H9 (cell line): Measurements from ENCODE around the gene PRKAR2B. TPM values are rescaled to one million over a fixed set of nuclear protein-coding genes. Genes with fewer than 3 reads are reported as not detected.

Source experiments
- DNase-seq: peaks from one replicate; pipeline ENCODE4 v3.0.0-alpha.2; 2017
- H2AFZ ChIP-seq: one replicate; pipeline ENCODE4 v1.6.1; 2013; ENCODE audit warnings: mild to moderate bottlenecking, low read length, control low read depth, moderate library complexity
- H2AK5ac ChIP-seq: 2 replicates; pipeline ENCODE4 v1.6.1; 2013; ENCODE audit warnings: low read length, control low read depth, mixed read lengths; ENCODE audit not compliant: insufficient read length
- H2BK120ac ChIP-seq: one replicate; pipeline ENCODE4 v1.6.1; 2013; ENCODE audit warnings: low read depth, mild to moderate bottlenecking, low read length, control low read depth, inconsistent platforms; ENCODE audit not compliant: poor library complexity, severe bottlenecking
- H2BK12ac ChIP-seq: 2 replicates; pipeline ENCODE4 v1.6.1; 2013; ENCODE audit warnings: low read length, control low read depth, mixed read lengths, low read depth; ENCODE audit not compliant: insufficient read length
- H2BK15ac ChIP-seq: 2 replicates; pipeline ENCODE4 v1.6.1; 2013; ENCODE audit warnings: low read depth, low read length, control low read depth
- H2BK20ac ChIP-seq: one replicate; pipeline ENCODE4 v1.6.1; 2013; ENCODE audit warnings: low read depth, mild to moderate bottlenecking, low read length, control low read depth, inconsistent platforms; ENCODE audit not compliant: poor library complexity, severe bottlenecking
- H2BK5ac ChIP-seq: 2 replicates; pipeline ENCODE4 v1.6.1; 2013; ENCODE audit warnings: low read length, control low read depth, mixed read lengths; ENCODE audit not compliant: insufficient read length
- H3K14ac ChIP-seq: 2 replicates; pipeline ENCODE4 v1.6.1; 2013; ENCODE audit warnings: low read length, control low read depth; ENCODE audit not compliant: insufficient read depth
- H3K18ac ChIP-seq: 2 replicates; pipeline ENCODE4 v1.6.1; 2013; ENCODE audit warnings: low read depth, mild to moderate bottlenecking, mixed read lengths, low read length, control low read depth; ENCODE audit not compliant: insufficient read length
- H3K23ac ChIP-seq: 2 replicates; pipeline ENCODE4 v1.6.1; 2013; ENCODE audit warnings: low read length, control low read depth, mixed read lengths, low read depth; ENCODE audit not compliant: insufficient read length
- H3K23me2 ChIP-seq: 2 replicates; pipeline ENCODE4 v1.6.1; 2013; ENCODE audit warnings: low read depth, mild to moderate bottlenecking, mixed read lengths, low read length, control low read depth; ENCODE audit not compliant: insufficient read length, poor library complexity, severe bottlenecking
- H3K27ac ChIP-seq: 2 replicates; pipeline ENCODE4 v1.5.1; 2013; ENCODE audit warnings: low read length, control low read depth, mixed read lengths, low read depth; ENCODE audit not compliant: insufficient read length
- H3K27me3 ChIP-seq: 2 replicates; pipeline ENCODE4 v1.6.1; 2013; ENCODE audit warnings: low read length, control low read depth, inconsistent platforms; ENCODE audit not compliant: insufficient read depth
- H3K4ac ChIP-seq: 2 replicates; pipeline ENCODE4 v1.6.1; 2013; ENCODE audit warnings: low read depth, mild to moderate bottlenecking, control low read depth, inconsistent platforms, low read length, moderate library complexity
- H3K4me1 ChIP-seq: 2 replicates; pipeline ENCODE4 v1.6.1; 2013; ENCODE audit warnings: low read length, control low read depth, inconsistent platforms; ENCODE audit not compliant: insufficient read depth
- H3K4me2 ChIP-seq: 2 replicates; pipeline ENCODE4 v1.6.1; 2013; ENCODE audit warnings: low read length, control low read depth, mixed read lengths; ENCODE audit not compliant: insufficient read length, insufficient read depth
- H3K56ac ChIP-seq: 2 replicates; pipeline ENCODE4 v1.6.1; 2013; ENCODE audit warnings: low read depth, mild to moderate bottlenecking, mixed read lengths, low read length, control low read depth; ENCODE audit not compliant: insufficient read length
- H3K79me1 ChIP-seq: 2 replicates; pipeline ENCODE4 v1.6.1; 2013; ENCODE audit warnings: low read depth, mild to moderate bottlenecking, moderate library complexity, low read length, control low read depth, inconsistent platforms; ENCODE audit not compliant: insufficient read depth, poor library complexity, severe bottlenecking
- H3K79me2 ChIP-seq: 2 replicates; pipeline ENCODE4 v1.6.1; 2013; ENCODE audit warnings: low read length, control low read depth, inconsistent platforms; ENCODE audit not compliant: insufficient read depth
- H3K9ac ChIP-seq: 2 replicates; pipeline ENCODE4 v1.6.1; 2013; ENCODE audit warnings: low read length, control low read depth, mixed read lengths; ENCODE audit not compliant: insufficient read length; ENCODE audit errors: extremely low read depth
- H3K9me3 ChIP-seq: one replicate; pipeline ENCODE4 v1.6.1; 2013; ENCODE audit warnings: low read depth, low read length, inconsistent platforms; ENCODE audit not compliant: control insufficient read depth
- H3T11ph ChIP-seq: one replicate; pipeline ENCODE4 v1.6.1; 2013; ENCODE audit warnings: mild to moderate bottlenecking, low read length, control low read depth, inconsistent platforms
- H4K20me1 ChIP-seq: one replicate; pipeline ENCODE4 v1.6.1; 2013; ENCODE audit not compliant: control insufficient read depth, insufficient read length, insufficient read depth
- H4K5ac ChIP-seq: 2 replicates; pipeline ENCODE4 v1.6.1; 2013; ENCODE audit warnings: low read depth, mild to moderate bottlenecking, mixed read lengths, low read length, control low read depth; ENCODE audit not compliant: insufficient read length
- H4K8ac ChIP-seq: replicated peaks from 2 replicates; pipeline ENCODE4 v1.6.1; 2013; ENCODE audit warnings: low read length, control low read depth, mixed read lengths, low read depth; ENCODE audit not compliant: insufficient read length
- H4K91ac ChIP-seq: 2 replicates; pipeline ENCODE4 v1.6.1; 2013; ENCODE audit warnings: low read depth, mild to moderate bottlenecking, moderate library complexity, mixed read lengths, low read length, control low read depth; ENCODE audit not compliant: insufficient read length
- H3K27ac Mint-ChIP-seq, 3 experiments: 2 replicates in 2 of 3; 3 replicates in 1 of 3; pipeline ENCODE4 v1.8.0; 2020 to 2021; ENCODE audit warnings: mixed read lengths in 3 of 3, mild to moderate bottlenecking in 1 of 3, moderate library complexity in 1 of 3
- H3K27me3 Mint-ChIP-seq: 2 replicates; pipeline ENCODE4 v1.8.0; 2021; ENCODE audit warnings: low read depth, mild to moderate bottlenecking, moderate library complexity, mixed read lengths
- H3K36me3 Mint-ChIP-seq, 3 experiments: 2 replicates in 2 of 3; 3 replicates in 1 of 3; pipeline ENCODE4 v1.8.0; 2020 to 2021; ENCODE audit warnings: low read depth in 3 of 3, mixed read lengths in 3 of 3; ENCODE audit not compliant: insufficient read depth in 1 of 3
- H3K4me1 Mint-ChIP-seq, 2 experiments: 2 replicates each; pipeline ENCODE4 v1.8.0; 2020; ENCODE audit warnings: mixed read lengths in 2 of 2
- H3K4me3 Mint-ChIP-seq, 2 experiments: 2 replicates in 1 of 2; 3 replicates in 1 of 2; pipeline ENCODE4 v1.8.0; 2020 to 2021; ENCODE audit warnings: mild to moderate bottlenecking in 2 of 2, mixed read lengths in 2 of 2, moderate library complexity in 1 of 2
- H3K9me3 Mint-ChIP-seq, 2 experiments: 2 replicates in 1 of 2; 3 replicates in 1 of 2; pipeline ENCODE4 v1.8.0; 2020; ENCODE audit warnings: mild to moderate bottlenecking in 2 of 2, mixed read lengths in 2 of 2, moderate library complexity in 1 of 2
- WGBS: extraction: QIAGEN DNeasy Blood & Tissue Kit; methylation state at CpG from one replicate; pipeline ENCODE4 v1.1.7; 2013; ENCODE audit warnings: missing lambda C conversion rate, low lambda C conversion rate, mixed read lengths; ENCODE audit not compliant: insufficient read length; ENCODE audit errors: extremely low coverage; 5-methylcytosine and 5-hydroxymethylcytosine counted together
- total RNA-seq: library from RNA; stranded (reverse); gene quantifications from 2 replicates; pipeline ENCODE4 v1.2.1, GENCODE V29; 2021
- TF ChIP-seq, protein P1 (sequence below): fragments of 200-600 bp; sonication (generic); conservative IDR thresholded peaks from 3 replicates; pipeline ENCODE4 v1.8.0; 2021; ENCODE audit warnings: antibody characterized with exemption, mild to moderate bottlenecking

The PRKAR2B gene
- total RNA-seq, 1 experiment from 2014 or later, result 16.6 TPM

DNA sequence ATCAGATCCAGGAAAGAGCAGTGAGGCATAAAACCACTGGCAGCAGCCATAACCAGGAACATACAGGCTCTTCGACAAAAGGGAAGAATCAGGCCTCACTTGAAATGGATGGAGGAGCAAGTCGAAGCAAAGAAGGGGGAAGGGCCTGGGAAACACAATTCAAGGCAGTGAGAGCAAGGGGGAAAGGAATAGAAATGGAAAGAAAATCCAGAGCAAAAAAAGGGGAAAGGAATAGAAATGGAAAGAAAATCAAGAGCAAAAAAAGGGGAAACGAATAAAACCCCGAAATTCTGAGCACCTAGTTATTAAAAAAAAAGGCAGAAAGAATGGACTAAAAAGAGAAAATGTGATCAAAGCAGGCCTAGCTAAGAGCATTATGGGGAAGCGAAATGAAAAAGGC, 24.1 kb upstream of the PRKAR2B start:
- no peak overlapping the region for H3K18ac ChIP-seq
- H3K4ac ChIP-seq, result no peak overlapping the region
- H4K20me1 ChIP-seq, result no peaks in the 10 kb centered on the region
- TF ChIP-seq, protein P1, sequence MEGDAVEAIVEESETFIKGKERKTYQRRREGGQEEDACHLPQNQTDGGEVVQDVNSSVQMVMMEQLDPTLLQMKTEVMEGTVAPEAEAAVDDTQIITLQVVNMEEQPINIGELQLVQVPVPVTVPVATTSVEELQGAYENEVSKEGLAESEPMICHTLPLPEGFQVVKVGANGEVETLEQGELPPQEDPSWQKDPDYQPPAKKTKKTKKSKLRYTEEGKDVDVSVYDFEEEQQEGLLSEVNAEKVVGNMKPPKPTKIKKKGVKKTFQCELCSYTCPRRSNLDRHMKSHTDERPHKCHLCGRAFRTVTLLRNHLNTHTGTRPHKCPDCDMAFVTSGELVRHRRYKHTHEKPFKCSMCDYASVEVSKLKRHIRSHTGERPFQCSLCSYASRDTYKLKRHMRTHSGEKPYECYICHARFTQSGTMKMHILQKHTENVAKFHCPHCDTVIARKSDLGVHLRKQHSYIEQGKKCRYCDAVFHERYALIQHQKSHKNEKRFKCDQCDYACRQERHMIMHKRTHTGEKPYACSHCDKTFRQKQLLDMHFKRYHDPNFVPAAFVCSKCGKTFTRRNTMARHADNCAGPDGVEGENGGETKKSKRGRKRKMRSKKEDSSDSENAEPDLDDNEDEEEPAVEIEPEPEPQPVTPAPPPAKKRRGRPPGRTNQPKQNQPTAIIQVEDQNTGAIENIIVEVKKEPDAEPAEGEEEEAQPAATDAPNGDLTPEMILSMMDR, result no peak
- WGBS, result no CpG with 5 or more reads among the region's 5 CpGs
- no peaks in the 10 kb centered on the region for H3K27me3 ChIP-seq
- H3K79me2 ChIP-seq, result no peaks in the 10 kb centered on the region
- H2BK20ac ChIP-seq, result no peak overlapping the region
- H3K23ac ChIP-seq, result no peak overlapping the region
- H3T11ph ChIP-seq, result no peak overlapping the region
- H3K4me1 ChIP-seq, result no peaks in the 10 kb centered on the region
- H4K8ac ChIP-seq, result no peak overlapping the region
- H3K4me3 Mint-ChIP-seq, result no peak overlapping the region
- no peak overlapping the region for H3K27ac ChIP-seq
- H3K4me2 ChIP-seq, result no peak overlapping the region
- H3K9me3 Mint-ChIP-seq, result peaks cover 5 to 10% of the 10 kb centered on the region in 2 experiments; a peak in 4 of 5 replicates
- peaks cover 13 to 16% of the 10 kb centered on the region in 2 experiments for H3K4me1 Mint-ChIP-seq
- no peak overlapping the region for H2BK5ac ChIP-seq
- no peak overlapping the region for H2AFZ ChIP-seq
- no peaks in the 10 kb centered on the region for H3K27me3 Mint-ChIP-seq
- no peaks in the 10 kb centered on the region for H3K23me2 ChIP-seq
- no peak for DNase-seq
- H3K27ac Mint-ChIP-seq, result no peak overlapping the region
- no peak overlapping the region for H3K9ac ChIP-seq
- no peak overlapping the region for H4K91ac ChIP-seq
- no peak overlapping the region for H2BK120ac ChIP-seq
- no peak overlapping the region for H4K5ac ChIP-seq
- peaks cover 0 to 10% (median 4%) of the 10 kb centered on the region in 3 experiments; a peak in 2 of 7 replicates for H3K36me3 Mint-ChIP-seq
- H3K56ac ChIP-seq, result no peak overlapping the region
- H2BK15ac ChIP-seq, result no peak overlapping the region
- H3K79me1 ChIP-seq, result no peaks in the 10 kb centered on the region
- no peak overlapping the region for H2AK5ac ChIP-seq
- no peak overlapping the region for H2BK12ac ChIP-seq
- no peak overlapping the region for H3K14ac ChIP-seq
- H3K9me3 ChIP-seq, result no peaks in the 10 kb centered on the region
